Esophagus mucosa (tissue), 1 donor: ENCODE results near the gene ERICH6B. TPM values are rescaled to one million over a fixed set of nuclear protein-coding genes. Genes with fewer than 3 reads are reported as not detected.
"Not testable (repeated sequence)": the region's sequence is repeated elsewhere in the genome, so short reads cannot be mapped to it uniquely, and the experiment has no call there.

Experiments
- ATAC-seq: fragments of 200-7000 bp; cut with Tn5 transposase; one replicate; pipeline ENCODE4 v1.9.1; 2020
- total RNA-seq: library from RNA; stranded (reverse); gene quantifications from one replicate; pipeline ENCODE4 v1.2.4, GENCODE V29; 2023
- donor health status: DM: yes; HTN: yes; CAD: no.

Gene ERICH6B
- total RNA-seq: not detected

- ATAC-seq: peak; percentile 33
Measured at GRCh38 chr13:45615501-45616101, at the start of gene ERICH6B. ERICH6B (minus strand) TSS chr13:45615739; CDS start chr13:45597005, 18,734 bp downstream.

GRCh38 chr13:45662903-45663302, 47.4 kb upstream of the ERICH6B start:
- not testable (repeated sequence) for ATAC-seq

- no peak for ATAC-seq
Measured at GRCh38 chr13:45662162-45662561, 46.6 kb upstream of the ERICH6B start.

GRCh38 chr13:45660458-45660857, 44.9 kb upstream of the ERICH6B start:
- not testable (repeated sequence) for ATAC-seq

- no peak for ATAC-seq
Measured at GRCh38 chr13:45659536-45659935, 44.0 kb upstream of the ERICH6B start.

- ATAC-seq: no peak
Measured at GRCh38 chr13:45658586-45659235, 43.2 kb upstream of the ERICH6B start.

GRCh38 chr13:45654633-45655349, 39.3 kb upstream of the ERICH6B start:
- no peak for ATAC-seq

GRCh38 chr13:45645263-45645662, 29.7 kb upstream of the ERICH6B start:
- ATAC-seq: not testable (repeated sequence)

- ATAC-seq: not testable (repeated sequence)
Measured at GRCh38 chr13:45642159-45642558, 26.6 kb upstream of the ERICH6B start.

- not testable (repeated sequence) for ATAC-seq
Measured at GRCh38 chr13:45635291-45635690, 19.8 kb upstream of the ERICH6B start.

GRCh38 chr13:45630791-45631190, 15.3 kb upstream of the ERICH6B start:
- ATAC-seq: no peak

- no peak for ATAC-seq
Measured at GRCh38 chr13:45629940-45630339, 14.4 kb upstream of the ERICH6B start.

GRCh38 chr13:45628094-45628493, 12.6 kb upstream of the ERICH6B start:
- no peak for ATAC-seq

GRCh38 chr13:45627656-45628055, 12.1 kb upstream of the ERICH6B start:
- ATAC-seq: no peak

GRCh38 chr13:45626731-45627374, 11.3 kb upstream of the ERICH6B start:
- no peak for ATAC-seq

- no peak for ATAC-seq
Measured at GRCh38 chr13:45623516-45624090, 8.1 kb upstream of the ERICH6B start.

GRCh38 chr13:45621950-45622349, 6.4 kb upstream of the ERICH6B start:
- ATAC-seq: no peak

GRCh38 chr13:45607931-45608330, 7.6 kb downstream of the ERICH6B start:
- no peak for ATAC-seq

GRCh38 chr13:45604892-45605291, 10.6 kb downstream of the ERICH6B start:
- ATAC-seq: no peak

- no peak for ATAC-seq
Measured at GRCh38 chr13:45603338-45603737, 12.2 kb downstream of the ERICH6B start.

GRCh38 chr13:45602183-45603170, 13.1 kb downstream of the ERICH6B start:
- ATAC-seq: no peak

- no peak for ATAC-seq
Measured at GRCh38 chr13:45601680-45602079, 13.9 kb downstream of the ERICH6B start.
